LNCaP clone FGC (cell line): Measurements from ENCODE around the gene RGS7.

Experiments used
- DNase-seq: peaks from one replicate; pipeline ENCODE4 v3.0.0-alpha.2; 2011; ENCODE audit warnings: low read depth
- H3K4me3 ChIP-seq: 2 replicates; pipeline ENCODE4 v1.5.1; 2011; ENCODE audit warnings: mild to moderate bottlenecking, low read depth, low read length, control low read depth
- TF ChIP-seq, protein P1 (sequence below): IDR thresholded peaks from 2 replicates; pipeline ENCODE4 v1.5.1; 2012; ENCODE audit warnings: mild to moderate bottlenecking; ENCODE audit not compliant: control insufficient read depth, insufficient read depth; ENCODE audit errors: extremely low read depth

The RGS7 gene

DNA sequence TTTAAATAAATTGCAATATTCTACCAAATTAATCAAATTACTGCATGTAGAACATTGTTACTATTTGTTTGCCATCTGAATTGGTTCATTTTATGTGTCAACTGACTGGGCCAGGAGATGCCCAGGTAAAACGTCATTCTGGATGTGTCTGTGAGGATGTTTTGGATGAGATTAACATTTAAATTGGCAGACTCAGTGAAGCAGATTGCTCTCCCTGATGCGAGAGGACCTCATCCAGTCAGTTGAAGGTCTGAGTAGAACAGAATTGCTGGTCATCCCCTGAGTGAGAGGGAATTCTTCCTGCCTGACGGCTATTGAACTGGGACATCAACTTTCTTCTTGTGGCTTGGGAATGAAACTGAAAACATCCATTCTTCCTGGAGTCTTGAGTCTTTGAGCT is 623.0 kb downstream of the RGS7 start:
- H3K4me3 ChIP-seq: no peak overlapping the region
- TF ChIP-seq, protein P1, sequence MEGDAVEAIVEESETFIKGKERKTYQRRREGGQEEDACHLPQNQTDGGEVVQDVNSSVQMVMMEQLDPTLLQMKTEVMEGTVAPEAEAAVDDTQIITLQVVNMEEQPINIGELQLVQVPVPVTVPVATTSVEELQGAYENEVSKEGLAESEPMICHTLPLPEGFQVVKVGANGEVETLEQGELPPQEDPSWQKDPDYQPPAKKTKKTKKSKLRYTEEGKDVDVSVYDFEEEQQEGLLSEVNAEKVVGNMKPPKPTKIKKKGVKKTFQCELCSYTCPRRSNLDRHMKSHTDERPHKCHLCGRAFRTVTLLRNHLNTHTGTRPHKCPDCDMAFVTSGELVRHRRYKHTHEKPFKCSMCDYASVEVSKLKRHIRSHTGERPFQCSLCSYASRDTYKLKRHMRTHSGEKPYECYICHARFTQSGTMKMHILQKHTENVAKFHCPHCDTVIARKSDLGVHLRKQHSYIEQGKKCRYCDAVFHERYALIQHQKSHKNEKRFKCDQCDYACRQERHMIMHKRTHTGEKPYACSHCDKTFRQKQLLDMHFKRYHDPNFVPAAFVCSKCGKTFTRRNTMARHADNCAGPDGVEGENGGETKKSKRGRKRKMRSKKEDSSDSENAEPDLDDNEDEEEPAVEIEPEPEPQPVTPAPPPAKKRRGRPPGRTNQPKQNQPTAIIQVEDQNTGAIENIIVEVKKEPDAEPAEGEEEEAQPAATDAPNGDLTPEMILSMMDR: no peak
- DNase-seq: no peak

GRCh38 chr1:240732390-240732789 is 624.6 kb downstream of the RGS7 start:
- DNase-seq: peak; percentile 14
- TF ChIP-seq, protein P1: peak; percentile 77
- H3K4me3 ChIP-seq: no peak overlapping the region
